GM19452 (cell line): ENCODE results near the gene MICU2.

ENCODE experiments used
- ATAC-seq: cut with Tn5 transposase; IDR thresholded peaks from one replicate; pipeline ENCODE4 v1.9.1; 2021; ENCODE audit not compliant: unreplicated experiment

Gene MICU2, protein sequence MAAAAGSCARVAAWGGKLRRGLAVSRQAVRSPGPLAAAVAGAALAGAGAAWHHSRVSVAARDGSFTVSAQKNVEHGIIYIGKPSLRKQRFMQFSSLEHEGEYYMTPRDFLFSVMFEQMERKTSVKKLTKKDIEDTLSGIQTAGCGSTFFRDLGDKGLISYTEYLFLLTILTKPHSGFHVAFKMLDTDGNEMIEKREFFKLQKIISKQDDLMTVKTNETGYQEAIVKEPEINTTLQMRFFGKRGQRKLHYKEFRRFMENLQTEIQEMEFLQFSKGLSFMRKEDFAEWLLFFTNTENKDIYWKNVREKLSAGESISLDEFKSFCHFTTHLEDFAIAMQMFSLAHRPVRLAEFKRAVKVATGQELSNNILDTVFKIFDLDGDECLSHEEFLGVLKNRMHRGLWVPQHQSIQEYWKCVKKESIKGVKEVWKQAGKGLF

DNA sequence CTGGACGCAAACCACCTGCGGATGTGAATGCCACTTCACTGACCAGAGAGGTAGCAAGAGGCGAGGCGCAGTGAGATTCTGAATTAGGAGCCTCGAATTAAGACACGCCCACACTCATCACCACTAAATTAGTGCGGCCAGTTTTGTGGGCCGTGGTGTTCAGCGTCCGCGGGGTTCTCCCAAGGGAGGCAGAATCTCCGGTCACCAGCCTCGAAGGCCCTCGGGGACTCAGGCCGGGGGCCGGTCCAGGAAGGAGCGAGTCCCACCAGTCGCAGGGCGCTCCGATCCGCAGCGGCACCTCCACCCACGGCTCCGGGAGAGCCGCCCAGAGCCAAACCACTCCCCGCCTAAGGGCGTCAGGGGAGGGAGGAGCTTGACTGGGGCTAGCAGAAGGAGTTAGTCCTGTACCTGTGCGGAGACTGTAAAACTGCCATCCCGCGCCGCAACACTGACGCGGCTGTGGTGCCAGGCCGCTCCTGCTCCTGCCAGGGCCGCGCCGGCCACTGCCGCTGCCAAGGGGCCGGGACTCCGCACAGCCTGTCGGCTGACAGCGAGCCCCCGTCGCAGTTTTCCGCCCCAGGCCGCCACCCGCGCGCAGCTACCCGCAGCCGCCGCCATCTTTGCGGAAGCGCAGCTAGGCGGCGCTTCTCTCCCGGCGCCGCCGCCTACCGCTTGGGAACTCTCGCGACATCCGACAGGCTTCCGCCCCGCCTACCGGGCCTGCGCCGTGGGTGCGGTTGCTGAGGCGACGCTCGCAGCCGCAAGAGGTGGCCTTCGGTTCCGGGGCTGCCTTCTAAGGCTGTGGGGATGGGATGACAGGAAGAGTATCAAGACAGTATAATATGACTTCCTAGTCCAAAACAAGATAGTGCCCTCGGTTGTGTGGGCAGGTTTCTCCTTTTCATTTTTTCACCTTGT, at the start of gene MICU2:
TSS of gene MICU2 (minus strand) at position 640 of the 918 bp plus-strand sequence. CDS start at position 618, 22 bp downstream.
- peak; percentile 96 for ATAC-seq

GRCh38 chr13:21641629-21642028, 37.7 kb upstream of the MICU2 start:
- ATAC-seq: no peak

GRCh38 chr13:21639561-21639960, 35.6 kb upstream of the MICU2 start:
- no peak for ATAC-seq

DNA sequence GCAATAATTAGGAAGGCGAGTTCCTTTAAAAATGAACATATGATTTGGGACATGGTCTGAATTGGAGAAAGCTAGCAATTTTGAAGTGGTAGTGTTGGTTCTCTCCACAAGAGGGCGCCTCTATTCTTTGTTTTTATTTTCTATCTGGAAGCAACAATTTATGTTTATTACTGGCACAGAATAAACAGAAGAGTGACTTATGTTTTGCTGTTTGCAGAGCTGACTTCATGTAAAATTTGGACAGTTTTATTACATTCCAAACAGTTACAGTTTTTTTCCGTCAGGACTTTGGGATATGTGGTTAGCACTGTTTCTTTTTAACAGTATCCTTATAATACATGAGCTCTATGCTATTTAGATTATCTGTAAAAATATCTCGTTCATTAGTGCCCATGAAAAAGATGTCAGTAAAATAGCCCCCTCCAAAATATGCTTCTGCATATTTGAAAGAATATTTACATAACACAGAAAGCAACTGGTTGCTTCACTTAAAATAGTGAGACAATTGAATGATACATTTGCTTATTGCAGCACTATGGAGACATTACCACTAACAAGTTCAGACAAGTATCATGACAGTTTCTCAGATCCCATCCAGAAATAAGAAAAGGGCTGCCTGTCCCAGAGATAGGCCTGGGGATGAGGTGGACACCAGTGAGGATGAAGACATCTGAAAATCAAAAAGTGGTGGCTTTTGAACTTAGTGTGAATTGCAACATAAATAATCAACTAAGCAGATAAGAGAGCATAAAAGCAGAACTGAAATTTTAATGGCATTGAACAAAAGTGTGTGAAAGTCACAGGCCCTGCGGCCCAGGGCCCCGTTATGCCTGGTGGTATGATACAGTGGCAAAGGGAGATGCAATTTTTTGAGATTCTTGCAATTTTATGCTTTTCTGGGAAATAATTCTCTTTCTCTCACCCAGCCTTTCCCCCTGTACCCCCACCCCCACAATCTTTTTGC, 34.6 kb upstream of the MICU2 start:
- no peak for ATAC-seq

- ATAC-seq: no peak
Measured at GRCh38 chr13:21637296-21637695, 33.3 kb upstream of the MICU2 start.

- ATAC-seq: no peak
Measured at GRCh38 chr13:21636656-21637055, 32.7 kb upstream of the MICU2 start.

- ATAC-seq: no peak
Measured at GRCh38 chr13:21632196-21632595, 28.2 kb upstream of the MICU2 start.

GRCh38 chr13:21625366-21625765, 21.4 kb upstream of the MICU2 start:
- no peak for ATAC-seq

DNA sequence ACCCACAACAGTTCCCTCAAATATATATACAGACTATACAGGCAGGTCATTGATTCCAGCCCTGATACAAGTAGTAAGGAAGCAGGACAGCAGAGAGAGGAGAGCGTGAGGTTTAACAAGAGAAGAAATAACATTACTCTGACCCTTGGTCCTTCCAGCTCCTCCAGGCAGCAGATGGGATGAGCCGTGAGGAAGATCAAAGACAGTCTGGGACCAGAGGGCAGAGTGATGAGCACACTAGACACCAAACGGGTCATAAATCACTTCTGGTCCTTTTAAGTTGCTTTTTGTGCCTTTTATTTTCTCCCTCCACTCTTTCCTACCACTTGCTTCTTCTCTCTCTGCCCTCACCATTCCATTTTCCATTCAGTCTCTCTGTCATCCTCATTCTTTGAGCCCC, 16.9 kb upstream of the MICU2 start:
- ATAC-seq: no peak

DNA sequence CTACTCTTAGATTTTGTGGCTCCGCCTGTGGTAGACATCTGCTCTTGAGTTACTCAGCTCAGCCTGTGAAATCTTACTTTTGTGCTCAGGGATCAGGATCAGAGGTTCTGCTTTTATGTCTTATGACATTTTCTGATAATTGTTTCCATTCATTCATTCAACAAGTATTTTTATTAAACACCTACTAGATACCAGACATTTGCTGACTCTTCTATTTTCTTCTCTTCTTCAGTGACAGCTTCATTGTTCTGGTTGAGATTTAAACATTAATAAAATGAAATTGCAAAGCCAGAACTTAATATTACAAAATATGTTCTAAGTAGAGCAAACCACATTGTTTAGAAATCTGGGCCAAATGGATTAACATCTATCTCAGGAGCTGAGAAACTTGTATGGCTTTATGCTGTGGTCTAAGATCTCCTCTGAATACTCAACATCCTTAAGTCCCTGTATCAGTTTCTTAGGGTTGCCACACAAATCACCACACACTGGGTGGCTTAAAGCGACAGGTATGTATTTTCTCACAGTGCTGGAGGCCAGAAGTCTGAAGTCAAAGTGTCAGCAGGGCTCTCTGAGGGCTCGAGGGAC, 15.8 kb upstream of the MICU2 start:
- ATAC-seq: no peak

DNA sequence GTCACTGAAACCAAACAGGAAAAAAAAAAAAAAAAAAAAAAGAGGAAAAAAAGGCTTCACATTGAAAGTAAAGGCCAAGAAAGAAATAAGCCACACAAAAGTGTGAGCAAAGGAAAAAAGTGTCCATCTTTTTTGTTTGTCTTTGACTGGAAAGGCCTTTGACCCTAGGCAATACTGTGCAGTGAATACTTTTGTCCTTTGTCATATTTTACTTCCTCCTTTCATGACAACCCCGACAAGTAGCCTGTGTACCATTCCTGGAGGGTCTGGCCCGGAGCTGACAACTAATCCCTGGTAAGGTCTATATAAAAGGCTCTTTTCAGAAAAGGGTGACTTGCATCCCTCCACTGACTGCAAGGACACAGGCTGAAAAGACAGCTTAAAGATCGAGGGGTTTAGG, 12.9 kb upstream of the MICU2 start:
- no peak for ATAC-seq

DNA sequence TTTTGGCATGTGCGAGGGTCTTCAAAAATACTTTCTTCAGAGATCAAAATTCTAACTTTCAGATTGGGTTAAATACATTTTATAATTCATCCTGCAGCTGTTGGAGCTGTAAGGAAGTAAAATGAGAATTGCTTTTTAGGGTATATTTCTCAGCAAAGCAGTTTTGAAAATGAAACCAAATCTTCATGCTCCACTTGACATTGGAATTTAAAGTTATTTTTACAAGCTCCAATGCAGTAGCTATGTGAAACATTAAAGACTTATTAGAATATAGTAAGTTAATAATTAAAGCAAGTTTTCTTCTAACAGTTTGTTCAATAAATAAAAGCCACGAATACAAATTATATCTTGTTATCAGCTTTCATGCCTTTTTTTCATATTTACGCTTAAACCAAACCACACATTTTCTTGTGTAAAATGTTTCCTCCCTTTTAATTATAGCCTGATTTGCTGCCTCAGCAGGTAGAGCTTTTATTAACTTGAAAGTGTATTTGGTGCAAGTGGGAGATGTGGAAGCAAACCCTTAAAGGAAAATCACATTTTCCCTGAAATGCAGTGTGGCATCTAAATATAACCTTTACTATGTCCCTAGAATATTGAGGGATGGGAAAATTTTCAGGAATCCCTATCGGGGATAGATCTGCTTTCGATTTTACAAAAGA, 12.4 kb upstream of the MICU2 start:
- no peak for ATAC-seq

DNA sequence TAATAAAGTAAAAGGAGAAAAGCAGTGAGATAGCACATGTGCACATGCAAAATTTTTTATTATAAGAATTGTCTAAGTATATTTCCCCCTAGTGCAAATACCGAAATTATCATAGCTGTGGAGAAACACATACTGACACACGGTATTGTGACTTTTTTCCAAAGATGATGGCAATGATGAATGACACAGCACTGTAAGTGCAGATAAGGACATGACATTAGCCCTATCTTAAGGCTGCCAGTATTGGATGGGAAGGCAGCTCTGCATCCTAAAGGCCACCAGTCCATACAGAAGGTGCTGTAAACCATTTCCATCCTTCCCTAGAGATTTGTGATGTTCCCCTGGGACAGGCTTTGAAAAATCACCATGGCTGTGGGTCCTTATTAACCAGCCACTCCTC, 11.5 kb upstream of the MICU2 start:
- no peak for ATAC-seq

DNA sequence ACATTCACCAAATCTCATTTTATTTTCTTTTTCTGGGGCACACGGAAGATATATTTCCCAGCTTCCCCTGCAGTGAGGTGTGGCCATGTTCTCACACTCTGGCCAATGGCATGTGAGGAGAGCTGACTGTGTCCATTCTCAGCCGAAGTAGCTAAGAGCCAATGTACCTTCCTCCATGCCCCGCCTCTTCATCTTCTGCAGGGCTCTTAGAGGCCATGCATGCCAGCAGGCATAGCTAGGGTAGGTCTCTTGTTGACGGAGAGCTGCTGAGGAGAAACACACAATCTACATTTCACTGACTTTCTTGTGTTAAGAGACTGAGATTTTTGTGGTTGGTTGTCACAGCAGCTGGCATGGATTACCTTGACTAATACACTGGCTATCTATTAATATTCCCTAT, 9.8 kb upstream of the MICU2 start:
- no peak for ATAC-seq

DNA sequence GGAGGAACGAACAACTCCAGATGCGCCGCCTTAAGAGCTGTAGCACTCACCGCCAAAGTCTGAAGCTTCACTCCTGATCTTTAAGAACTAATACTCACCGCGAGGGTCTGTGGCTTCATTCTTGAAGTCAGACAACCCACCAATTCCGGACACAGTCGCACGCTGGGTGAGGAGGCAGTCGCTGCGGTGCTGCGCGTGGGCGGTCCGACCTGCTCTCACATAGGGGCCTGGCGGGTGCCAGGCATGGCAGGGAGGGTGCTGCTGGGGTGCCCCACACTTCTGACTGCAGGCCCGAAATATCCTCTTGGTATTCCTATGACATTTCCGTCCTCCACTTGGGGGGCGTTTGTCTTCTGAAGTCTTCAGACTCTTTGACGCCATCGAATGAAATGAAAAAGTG, 7.4 kb upstream of the MICU2 start:
- ATAC-seq: no peak

- ATAC-seq: no peak
Measured at GRCh38 chr13:21610687-21611086, 6.7 kb upstream of the MICU2 start.

DNA sequence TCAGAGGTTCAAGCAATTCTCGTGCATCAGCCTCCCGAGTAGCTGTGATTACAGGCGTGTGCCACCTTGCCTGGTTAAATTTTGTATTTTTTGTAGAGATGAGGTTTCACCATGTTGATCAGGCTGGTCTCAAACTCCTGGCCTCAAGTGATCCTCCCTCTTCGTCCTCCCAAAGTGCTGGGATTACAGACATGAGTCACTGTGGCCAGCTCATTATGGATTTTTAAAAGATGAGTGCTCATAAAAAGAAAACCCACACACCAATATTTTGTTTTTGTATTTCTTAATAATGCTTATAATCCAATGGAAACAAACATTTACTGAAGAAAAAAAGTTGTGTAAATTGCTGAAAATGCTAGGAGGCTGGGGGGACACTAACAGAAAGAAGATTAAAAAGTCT, 5.0 kb upstream of the MICU2 start:
- ATAC-seq: no peak

- ATAC-seq: no peak
Measured at GRCh38 chr13:21606796-21607195, 2.8 kb upstream of the MICU2 start.

DNA sequence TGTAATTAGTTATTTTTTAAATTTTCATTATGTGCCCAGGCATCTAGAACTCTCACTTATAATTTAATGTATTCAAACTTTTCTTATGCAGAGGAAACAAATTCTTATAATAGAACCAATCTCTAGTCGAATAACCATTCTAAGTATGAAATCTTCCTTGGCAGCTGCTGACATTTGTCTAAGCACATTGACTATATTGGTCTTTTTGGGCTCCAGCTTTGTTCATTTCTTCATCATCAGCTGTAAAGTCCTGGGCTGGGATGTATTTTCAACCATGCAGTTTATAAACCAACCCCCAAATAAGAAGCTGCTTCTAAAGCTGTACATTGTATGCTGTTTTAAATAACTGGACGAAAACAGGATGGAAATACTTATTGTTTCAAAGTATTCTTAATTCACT, 2.3 kb upstream of the MICU2 start:
- no peak for ATAC-seq

- no peak for ATAC-seq
Measured at GRCh38 chr13:21596722-21597121, 7.2 kb downstream of the MICU2 start.
